CD4-positive, alpha-beta T cell treated with Interferon gamma for 1 hour (primary cell): ENCODE measurements around the gene ZNF48.
A peak's percentile ranks its signal among the peaks of the same experiment; 100 is the strongest.
"Not testable (repeated sequence)": the region's sequence is repeated elsewhere in the genome, so short reads cannot be mapped to it uniquely, and the experiment has no call there.

Experiments used
- DNase-seq: peaks from one replicate; pipeline ENCODE4 v3.0.0-alpha.2; 2020

Gene ZNF48

GRCh38 chr16:30378236-30379157 is 16.7 kb upstream of the ZNF48 start:
- peak; percentile 99 for DNase-seq

- no peak for DNase-seq
Measured at GRCh38 chr16:30379158-30379783, 15.9 kb upstream of the ZNF48 start.

DNA sequence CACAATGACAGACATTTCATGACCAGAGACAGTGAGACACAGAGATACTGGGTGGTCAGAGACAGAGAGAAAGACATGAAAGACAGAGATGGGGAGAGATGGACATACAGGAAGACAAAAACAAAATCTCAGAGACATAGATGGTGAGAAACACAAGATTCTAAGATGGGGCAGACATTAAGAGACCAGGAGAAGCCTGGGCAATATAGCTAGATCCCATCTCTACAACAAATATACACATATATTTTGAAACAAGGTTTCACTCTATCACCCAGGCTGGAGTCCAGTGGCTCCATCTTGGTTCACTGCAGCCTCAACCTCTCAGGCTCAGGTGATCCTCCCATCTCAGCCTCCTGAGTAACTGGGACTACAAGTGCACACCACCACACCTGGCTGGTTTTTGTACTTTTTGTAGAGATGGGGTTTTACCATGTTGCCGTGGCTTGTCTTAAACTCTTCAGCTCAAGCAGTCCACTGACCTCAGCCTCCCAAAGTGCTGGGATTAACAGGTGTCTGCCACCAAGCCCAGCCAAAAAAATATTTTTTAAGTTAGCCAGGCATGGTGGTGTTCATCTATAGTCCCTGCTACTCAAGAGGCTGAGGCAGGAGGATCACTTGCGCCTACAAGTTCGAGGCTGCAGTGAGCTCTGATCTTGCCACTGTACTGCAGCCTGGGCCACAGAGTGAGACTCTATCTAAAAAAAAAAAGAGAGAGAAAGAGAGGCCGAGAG is 15.0 kb upstream of the ZNF48 start:
- DNase-seq, result no peak

DNA sequence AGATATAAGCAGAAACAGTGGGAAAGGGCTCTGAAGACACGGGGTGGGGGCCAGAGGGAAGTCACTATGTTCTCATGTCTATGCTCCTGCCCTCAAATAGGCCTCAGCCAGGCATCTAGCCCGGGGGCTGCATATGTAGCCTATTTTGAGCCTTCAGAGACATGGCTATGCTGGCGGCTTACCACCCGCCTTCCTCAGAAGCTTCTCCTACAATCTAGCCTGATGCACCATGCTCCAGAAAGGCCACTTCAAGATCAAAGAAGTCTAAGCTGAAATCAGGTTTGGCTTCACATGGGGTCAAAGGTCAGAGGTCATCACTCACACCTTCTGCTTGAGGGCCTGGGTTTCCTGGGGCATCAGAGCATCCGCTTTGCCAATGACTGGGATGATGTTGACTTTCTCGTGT is 14.4 kb upstream of the ZNF48 start:
- no peak for DNase-seq

DNA sequence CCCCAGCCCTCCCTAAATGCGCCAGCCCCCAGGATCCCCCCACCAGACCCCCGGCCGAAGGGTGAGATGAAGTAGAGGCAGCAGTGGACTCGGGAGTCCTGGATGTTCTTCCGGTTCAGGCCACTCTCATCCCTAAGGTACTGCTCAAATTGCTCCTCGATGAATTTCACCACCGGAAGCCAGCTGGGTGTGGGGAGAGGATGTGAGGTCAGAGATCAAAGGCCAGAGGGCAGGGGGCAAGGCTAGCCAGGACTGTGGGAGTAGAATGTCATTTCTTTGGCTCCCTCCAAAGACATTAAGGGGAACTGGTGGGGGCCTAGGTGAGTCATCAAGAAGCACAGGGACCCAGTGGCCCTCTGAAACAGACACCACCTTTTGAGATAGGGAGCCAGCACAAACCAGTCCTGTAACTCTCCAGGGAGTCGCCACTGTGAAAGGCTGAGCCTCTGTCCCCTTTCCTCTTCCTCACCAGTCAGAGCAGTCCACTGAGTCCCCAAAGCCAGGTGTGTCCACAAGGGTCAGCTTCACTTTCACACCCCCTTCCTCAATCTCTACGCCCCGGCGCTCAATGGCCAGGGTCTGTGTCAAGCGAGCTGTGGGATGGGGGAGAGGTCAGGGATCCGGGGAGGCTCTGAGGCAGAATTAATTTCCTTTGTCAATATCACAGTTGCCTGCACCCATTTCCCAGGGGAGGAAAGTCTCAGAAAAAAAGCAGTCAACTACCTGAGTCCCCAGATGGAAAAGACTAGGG is 13.8 kb upstream of the ZNF48 start:
- DNase-seq, result no peak

DNA sequence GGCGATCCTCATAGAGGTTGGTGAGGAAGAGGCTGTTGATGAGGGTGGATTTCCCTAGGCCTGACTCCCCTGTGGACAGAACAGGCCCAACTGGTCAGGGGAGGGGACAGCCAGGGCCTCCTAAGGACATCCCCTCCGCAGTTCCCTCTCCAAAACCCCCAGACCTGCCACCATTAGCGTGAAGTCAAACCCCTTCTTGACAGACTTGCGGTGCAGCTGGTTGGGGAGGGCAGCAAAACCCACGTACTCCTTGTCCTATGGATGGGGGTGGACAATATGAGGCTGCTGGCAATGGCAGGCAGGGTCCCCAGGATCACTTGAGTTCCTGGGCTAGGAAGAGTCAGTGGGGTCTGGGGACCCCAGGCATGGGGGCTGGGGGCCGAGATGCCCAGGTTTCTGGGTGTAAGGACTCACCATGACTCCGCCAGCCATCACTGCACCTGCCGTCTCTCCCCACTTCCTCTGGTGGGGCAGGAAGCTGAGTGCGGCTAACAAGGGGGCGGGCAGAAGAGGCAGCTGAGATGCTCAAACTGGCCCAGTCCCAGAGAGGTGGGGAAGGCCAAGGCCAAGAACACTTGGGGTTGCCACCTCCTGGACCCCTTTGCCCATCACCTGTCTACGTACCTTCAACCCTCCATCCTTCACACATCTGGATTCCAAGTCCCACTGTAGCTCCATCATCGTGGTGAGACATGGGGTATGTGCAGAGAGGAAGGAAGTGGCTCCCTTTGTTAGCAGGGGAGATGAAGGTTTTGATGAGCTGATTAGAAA is 12.9 kb upstream of the ZNF48 start, which contains the start of gene SEPTIN1:
Gene SEPTIN1, minus strand, starts transcription at position 451 of the 771 bp plus-strand sequence. Its CDS starts 19 bp downstream, at position 432.
- DNase-seq, result peak; percentile 76

GRCh38 chr16:30383521-30383920 is 11.7 kb upstream of the ZNF48 start:
- no peak for DNase-seq

DNA sequence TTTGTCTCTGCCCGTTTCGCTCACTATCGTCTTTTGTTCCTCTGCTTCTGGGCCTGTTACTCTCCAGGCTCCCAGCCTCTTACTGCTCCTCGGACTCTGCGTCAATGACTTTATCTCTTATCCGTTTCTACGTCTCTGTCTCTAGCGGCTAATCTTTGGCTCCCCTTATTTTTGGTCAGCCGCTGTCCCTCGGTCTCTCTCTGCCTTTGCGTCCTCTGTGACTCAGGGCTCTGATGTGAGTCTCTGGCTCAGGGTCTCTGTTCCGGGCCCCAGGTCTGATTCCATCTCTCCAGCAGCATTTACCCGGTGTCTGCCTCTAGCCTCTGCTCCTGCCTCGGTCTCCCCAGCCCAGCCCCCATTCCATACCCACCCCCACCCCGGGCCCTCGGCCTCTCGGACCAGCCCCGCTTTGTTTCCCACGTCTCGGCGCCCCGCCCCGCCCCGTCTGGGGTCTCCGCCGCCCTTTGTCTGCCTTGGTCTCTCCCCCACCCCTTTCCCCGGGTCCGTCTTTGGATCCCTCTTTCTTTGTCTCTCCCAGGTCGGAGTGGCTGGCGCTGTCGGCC is 547 bp upstream of the ZNF48 start:
- DNase-seq, result no peak

GRCh38 chr16:30395992-30396585 is 869 bp downstream of the ZNF48 start:
- no peak for DNase-seq

DNA sequence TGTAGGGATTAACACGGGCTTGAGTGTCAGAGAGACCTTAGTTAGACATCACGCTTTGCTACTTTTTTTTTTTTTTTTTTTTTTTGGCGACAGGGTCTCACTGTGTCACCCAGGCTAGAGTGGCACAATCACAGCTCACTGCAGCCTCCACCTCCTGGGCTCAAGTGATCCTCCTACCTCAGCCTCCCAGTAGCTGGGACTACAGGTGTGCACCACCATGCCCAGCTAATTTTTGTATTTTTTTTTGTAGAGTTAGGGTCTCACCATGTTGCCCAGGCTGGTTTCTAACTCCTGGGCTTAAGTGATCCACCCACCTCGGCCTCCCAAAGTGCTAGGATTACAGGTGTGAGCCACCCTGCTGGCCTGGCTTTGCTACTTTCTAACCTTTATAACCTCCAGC is 1.4 kb downstream of the ZNF48 start:
- not testable (repeated sequence) for DNase-seq

GRCh38 chr16:30397056-30397455 is 1.8 kb downstream of the ZNF48 start:
- no peak for DNase-seq

DNA sequence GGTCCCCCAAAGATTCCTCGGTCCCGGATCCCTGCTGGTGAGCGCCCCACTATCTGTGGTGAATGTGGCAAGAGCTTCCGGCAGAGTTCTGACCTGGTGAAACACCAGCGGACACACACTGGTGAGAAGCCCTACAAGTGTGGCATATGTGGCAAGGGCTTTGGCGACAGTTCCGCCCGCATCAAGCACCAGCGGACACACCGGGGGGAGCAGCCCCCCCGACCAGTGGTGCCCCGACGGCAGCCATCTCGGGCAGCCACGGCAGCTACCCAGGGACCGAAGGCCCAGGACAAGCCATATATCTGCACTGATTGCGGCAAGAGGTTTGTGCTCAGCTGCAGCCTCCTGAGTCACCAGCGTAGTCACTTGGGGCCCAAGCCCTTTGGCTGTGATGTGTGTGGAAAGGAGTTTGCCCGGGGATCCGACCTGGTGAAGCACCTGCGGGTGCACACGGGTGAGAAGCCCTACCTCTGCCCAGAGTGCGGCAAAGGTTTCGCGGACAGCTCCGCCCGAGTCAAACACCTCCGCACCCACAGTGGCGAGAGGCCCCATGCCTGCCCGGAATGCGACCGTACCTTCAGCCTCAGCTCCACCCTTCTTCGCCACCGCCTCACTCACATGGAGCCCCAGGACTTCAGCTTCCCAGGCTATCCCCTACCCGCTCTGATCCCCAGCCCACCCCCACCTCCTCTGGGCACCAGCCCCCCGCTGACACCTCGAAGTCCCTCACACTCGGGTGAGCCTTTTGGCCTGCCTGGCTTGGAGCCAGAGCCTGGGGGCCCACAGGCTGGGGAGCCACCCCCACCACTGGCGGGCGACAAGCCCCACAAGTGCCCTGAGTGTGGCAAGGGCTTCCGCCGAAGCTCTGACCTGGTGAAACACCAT is 2.8 kb downstream of the ZNF48 start:
- DNase-seq, result no peak

DNA sequence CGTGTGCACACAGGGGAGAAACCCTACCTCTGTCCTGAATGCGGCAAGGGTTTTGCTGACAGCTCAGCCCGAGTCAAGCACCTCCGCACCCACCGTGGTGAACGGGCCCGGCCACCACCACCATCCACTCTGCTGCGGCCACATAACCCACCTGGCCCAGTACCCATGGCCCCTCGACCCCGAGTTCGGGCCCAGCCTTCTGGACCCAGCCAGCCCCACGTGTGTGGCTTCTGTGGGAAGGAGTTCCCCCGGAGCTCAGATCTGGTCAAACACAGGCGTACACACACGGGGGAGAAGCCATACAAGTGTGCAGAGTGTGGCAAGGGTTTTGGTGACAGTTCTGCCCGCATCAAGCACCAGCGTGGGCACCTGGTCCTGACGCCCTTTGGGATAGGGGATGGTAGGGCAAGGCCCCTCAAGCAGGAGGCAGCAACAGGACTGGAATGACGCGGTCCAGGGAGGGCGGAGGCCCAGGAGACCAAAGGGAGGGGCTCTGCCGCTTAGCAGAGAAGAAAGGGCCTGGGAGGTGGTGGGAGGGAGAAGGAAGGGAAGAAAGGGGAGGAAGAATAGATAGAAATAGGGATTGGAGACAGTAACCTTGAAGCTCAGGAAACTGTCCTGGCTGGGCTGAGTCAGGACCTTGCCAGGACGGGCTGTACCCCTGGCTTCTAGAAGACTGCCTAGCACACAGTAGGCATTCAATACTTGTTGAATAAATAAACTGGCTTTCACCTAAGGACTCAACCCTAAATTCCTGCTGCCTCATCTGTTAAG is 3.6 kb downstream of the ZNF48 start:
- DNase-seq, result no peak

GRCh38 chr16:30399435-30400186 is 4.4 kb downstream of the ZNF48 start:
- DNase-seq, result no peak

DNA sequence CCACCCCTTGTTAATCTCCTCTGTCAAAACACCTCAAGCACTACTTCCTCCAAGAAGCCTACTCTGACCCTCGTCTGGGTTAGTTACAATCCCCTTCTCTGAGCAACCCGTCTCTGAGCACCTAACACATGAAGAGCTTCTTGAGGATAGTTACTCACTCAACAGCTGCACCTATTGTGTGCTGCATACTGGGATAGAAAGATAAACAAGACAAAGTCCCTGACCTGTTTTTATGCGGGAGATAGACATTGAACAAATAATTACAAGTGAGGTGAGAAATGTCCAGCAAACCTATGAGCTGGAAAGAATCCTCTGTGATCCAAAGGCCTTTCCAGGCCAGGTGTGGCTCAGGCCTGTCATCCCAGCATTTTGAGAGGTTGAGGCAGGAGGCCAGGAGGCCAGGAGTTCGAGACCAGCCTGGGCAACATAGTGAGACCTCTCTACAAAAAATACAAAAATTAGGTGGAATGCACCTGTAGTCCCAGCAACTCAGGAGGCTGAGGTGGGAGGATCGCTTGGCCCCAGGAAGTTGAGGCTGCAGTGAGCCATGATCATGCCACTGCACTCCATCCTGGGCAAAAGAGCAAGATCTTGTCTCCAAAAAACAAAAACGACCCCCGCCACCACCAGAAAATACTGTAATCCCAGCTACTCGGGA is 6.7 kb downstream of the ZNF48 start:
- no peak for DNase-seq

GRCh38 chr16:30406795-30407101 is 11.5 kb downstream of the ZNF48 start:
- no peak for DNase-seq

DNA sequence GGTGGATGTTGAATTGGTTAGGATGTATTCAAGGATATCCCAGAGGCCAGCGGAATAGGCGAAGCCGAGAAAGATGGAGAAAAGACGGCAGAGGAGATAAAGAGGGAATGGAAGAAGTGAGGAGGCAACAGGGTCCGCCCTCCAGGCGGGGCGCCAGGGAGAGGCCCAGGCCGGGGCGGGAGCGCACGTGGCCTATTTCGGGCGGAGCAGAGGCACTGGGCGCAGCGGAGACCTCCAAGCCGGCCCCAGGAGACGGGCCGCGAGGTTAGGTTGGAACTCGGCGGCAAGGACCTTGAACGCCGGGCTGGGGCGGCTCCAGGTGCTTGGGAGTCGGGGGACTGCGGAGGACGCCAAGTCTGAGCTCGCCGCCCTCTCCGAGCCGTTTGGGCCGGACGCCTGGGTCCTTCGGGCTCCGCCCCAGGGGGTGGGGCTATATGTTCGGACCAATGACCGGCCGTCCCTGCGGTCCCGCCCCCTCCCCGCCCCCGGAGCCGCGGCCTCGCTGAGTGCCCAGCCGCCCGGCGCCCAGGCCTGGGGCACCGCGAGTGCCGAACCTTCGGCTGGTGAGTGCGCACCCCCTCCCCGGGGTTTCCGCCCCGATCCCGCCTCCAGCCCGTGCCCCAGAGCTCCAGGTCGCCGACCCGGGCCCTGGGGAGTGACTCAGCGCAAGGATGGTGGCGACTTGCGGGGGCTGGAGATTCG is 12.0 kb downstream of the ZNF48 start, which contains the start of gene ZNF771:
Gene ZNF771, plus strand, starts transcription at position 505 of the 702 bp plus-strand sequence. CDS start 448 bp downstream, outside the sequence.
- DNase-seq, result peak; percentile 85
